ENCODE results near the gene ERG. TPM values are rescaled to one million over a fixed set of nuclear protein-coding genes. Genes with fewer than 3 reads are reported as not detected.
A peak's percentile ranks its signal among the peaks of the same experiment; 100 is the strongest.

The ERG gene
- polyA plus RNA-seq, 3 donors = 19.8 to 20.7 (median 19.8) TPM

DNA sequence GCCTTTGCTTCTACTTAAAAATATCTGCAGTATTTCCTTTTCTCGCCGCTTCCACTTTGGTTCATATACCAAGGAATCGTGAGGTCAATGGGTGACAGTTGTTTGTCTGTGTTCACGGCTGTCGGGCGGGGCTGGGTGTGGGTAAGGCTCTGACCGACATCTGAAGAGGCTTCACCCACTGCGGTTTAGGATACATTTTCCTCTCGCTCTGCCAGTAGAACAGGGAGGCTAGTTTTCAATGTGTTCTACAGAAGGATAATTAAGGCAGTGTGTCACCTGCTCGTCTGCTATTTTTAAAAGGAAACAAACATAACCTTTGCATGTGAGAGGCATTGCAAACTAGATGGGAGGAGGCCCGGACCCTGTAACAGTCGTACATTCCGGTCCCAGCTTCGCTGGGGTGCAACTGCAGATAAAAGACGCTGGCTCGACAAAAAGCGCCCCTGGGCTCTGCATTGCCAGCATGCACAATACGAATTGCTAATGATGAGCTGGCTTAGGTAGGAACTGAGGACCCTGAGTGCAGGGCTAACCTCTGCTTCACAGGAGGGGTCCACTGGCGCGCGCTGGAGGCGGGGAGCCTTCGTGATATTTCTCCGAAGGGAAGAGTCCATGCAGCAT is 8.5 kb upstream of the ERG start:
- DNase-seq (ENCODE audit: extremely low read depth in 1 of 11, low read depth in 9 of 11, low spot score in 4 of 11) = no peak

DNA sequence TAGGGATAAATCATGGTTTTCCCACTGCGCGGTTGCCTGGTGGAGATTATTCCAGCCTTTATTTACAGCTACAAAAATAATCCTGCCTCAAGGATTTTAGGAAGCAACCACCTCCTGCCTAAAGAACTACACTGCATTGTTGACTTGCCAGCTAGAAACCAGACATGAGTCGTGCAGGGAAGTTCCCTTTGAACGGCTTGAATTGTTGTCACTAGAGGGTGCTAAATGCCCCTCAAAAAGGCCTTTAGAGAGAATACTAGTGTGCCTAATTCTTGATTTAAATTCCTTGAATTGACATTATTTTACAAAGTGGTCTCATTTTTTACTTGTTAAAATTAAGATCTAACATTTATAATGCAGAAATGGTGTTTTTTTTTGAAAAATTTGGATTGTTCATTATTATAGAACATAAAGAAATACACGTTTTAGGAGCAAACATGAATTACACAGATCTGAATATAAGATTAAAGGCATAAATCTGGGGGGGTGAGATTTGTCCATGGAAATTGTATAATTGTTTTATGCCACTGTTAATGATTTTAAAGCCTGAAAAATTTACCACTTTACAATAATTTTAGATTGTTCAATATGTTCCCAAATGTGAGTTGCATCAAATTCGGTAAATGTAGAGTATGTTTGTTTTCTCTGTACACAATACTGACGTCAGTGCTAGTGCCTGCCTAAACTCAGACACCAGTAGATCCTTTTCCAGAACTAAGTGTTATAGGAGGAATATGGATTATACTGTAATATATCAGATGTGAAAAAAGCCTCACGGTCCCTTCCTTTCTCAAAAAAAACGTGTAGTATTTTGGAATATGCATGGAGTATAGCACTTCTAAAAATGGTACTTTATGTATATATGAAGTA is 7.6 kb upstream of the ERG start:
- peak; percentile 47 to 80 (median 62) for DNase-seq (ENCODE audit: extremely low read depth in 1 of 11, low read depth in 9 of 11, low spot score in 4 of 11)

DNA sequence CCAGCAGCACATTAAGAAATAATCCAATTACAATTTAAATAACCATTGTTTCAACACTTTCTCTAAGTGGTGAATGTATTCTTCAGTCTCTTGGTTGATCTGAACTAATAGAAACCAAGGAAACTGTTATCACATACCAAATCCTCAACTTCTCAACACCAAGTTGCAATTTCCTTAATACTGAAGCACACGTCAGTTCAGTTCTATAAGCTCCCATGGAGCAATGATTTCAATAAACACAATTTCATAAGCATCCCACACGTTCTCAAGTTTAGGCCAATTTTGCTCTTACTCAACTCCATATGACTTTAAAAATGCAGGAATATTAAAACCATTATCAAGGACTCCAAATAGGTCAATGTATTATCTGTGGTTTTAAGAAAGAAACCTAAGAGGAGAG is 5.8 kb upstream of the ERG start:
- no peak for DNase-seq (ENCODE audit: extremely low read depth in 1 of 11, low read depth in 9 of 11, low spot score in 4 of 11)

DNA sequence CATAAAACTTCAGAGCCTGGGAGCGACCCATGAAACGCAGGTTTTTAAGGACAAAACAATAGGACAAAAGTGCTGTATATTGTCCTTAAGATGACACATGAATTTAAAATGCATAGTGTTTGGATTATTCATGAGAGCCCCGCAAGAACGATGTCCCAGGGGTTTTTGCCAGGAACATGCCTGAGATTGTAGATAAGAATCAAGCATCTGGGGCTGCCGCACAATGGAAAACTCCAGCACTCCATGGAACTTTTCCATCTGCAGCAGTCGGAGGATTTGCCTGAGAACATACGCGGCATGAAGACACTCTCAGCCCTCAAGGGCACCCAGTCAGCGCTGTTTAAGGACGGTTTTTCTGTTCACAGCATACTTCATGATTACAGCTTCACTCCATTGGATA is 5.3 kb upstream of the ERG start:
- no peak for DNase-seq (ENCODE audit: extremely low read depth in 1 of 11, low read depth in 9 of 11, low spot score in 4 of 11)

DNA sequence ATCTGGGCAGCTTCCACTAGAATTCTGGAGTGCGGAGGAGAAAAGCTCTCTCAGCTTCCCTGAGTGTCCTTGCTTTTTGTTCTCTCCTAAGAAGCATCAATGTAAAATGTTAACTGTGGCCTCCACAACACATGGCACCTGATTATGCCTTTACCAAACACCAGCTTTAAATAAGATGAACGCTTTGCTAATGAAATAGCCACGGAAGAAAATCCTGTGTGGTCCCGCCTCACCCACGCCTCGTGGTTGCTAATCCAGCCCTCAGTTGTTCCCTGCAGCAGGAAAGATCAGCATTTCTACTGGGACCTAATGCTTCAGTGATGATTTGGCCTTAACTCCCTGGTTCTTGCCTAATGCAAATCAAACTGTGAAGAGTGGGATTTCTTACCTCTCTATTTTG is 1.8 kb upstream of the ERG start:
- DNase-seq (ENCODE audit: extremely low read depth in 1 of 11, low read depth in 9 of 11, low spot score in 4 of 11) = no peak

DNA sequence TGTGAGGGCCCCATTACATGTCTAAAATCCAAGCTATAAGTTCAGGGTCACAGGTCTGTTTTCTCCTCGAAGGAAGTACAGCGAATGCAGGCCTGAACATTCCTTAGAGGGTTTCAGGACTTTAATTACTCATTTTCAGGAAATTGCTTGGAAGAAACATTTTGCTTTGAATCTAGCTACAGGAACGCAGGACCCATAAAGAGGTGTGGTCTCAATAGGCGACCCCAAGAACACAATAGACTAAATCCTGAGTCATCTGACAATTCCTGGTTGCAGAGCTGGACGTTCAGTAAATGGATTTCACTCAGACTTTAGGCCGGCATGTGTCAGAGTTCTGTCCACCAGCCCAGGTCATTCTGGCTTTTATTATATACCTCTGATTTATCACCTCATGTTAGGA is 1.0 kb upstream of the ERG start:
- no peak for DNase-seq (ENCODE audit: extremely low read depth in 1 of 11, low read depth in 9 of 11, low spot score in 4 of 11)

DNA sequence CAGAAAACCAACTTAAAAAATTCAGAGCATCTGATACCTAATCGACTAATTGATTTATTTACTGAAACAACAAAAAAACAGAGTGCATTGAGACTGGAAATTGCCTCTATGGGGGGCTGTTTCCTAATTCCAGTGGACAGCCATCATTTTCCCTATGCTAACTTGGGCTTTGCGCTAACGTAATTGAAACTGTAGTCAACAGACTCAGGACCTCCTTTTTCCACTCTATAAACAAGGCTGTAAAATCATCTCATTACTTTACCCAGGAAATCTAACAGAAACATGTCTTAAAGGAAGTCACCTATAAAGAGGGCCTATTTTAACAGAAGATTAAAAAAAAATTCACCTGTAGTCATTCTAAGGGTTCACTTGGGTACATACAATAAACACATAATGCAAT is 2.1 kb downstream of the ERG start:
- no peak for DNase-seq (ENCODE audit: extremely low read depth in 1 of 11, low read depth in 9 of 11, low spot score in 4 of 11)

DNA sequence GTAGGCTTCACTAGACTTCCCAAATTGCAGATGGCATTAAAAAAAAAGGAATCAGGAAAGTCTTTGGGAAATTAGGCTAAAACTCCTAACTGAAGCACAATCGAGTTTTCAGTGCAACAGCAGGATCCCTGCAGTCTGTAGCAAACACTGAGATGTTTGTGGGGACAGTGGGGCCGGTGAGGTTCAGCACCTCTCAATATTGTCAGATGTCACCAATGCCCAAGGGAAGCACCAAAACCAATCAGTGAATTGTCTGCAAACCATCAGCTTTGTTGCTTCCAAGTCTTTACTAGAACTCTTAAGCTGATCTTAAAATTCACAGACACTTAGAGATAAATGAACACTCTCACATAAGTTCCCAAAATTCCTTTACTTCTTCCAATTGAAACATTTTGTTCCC is 2.6 kb downstream of the ERG start:
- DNase-seq (ENCODE audit: extremely low read depth in 1 of 11, low read depth in 9 of 11, low spot score in 4 of 11) = no peak

DNA sequence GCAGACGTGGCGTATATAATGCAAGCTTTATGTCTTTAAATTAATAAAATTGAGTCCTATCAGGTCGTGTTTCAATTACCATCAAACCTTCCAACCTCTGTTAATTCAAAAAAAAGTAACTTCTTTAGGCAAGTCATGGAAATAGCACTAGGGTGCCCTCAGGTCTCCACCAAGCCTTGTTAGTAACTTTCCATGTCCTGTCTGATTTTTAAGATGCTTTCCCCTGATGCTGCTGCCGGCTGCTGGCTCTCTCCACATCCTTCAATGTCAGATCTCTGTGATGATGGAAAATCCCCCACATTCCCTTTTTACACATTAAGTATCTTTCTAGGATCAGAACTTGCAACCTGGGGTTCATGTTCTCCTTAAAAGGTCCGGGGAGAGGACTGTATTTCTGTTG is 3.0 kb downstream of the ERG start:
- DNase-seq (ENCODE audit: extremely low read depth in 1 of 11, low read depth in 9 of 11, low spot score in 4 of 11) = no peak

DNA sequence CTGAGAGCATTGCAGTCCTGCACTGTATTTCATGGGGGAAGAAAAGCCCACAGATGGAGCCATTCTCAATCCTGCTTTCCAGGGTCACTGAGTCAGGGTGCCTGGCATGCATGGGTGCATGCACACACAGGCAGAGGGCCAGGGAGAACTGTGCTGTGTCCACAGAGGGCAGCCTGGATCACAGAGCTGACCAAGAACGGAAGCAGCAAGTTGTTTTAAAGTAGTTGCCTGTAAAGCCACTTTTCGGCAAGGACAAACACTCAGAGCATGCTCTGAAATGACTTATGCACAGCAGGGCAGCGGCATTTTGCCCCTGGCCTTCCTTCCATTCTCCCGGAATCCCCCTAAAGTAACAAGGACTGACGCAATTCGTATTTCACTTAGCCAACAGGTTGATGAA is 3.6 kb downstream of the ERG start:
- no peak for DNase-seq (ENCODE audit: extremely low read depth in 1 of 11, low read depth in 9 of 11, low spot score in 4 of 11)

DNA sequence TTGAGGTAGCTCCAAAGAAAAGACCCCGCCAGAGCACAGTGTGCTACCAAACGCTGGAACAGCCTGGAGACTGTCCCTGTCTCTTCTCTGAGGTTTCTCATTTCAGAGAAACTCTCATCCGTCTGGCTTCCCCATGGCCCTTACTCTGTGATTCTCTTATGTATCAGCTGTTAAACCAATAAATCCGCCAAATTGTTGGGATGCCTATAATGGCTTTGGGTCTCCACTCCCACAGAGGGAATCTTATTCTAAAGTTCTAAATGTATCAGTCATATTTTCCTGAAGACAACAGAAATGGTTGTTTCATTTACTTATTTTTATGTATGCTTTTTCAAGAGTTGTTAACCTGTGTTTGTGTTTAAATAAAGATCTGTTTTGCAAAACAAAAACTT is 4.0 kb downstream of the ERG start:
- DNase-seq (ENCODE audit: extremely low read depth in 1 of 11, low read depth in 9 of 11, low spot score in 4 of 11) = no peak

DNA sequence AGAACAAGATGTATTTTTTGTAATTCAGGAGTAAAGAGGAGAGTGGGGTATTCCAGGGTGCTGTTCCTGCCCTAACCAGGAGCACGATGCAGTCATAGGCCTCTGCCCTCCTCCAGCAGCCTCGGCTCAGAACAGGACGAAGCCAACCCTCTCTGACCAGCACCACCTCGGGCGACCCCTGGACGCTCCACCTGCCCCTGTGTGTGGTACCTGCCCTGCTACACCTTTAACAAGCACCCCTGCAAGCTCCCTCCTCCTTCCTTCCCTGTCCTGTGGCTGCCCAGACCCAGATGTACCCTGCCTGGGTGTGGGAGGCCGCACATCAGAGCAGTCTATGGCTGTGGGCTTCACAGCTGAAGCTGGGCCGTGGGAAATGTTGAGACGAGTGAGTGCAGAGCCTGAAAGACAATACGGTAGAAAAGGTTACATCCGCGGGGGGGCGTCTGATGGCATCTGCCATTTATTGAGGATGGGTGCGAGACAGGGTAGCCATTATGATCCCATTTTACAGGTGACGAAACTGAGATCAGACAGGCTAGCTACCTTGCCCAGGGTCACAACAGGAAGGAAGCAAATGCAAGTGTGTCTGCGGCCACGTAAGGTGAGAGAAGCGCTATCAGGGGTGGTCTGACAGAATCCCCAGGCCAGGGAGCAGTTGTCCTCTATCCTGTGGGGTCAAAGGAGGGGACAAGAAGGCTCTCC is 4.6 kb downstream of the ERG start:
- no peak for DNase-seq (ENCODE audit: extremely low read depth in 1 of 11, low read depth in 9 of 11, low spot score in 4 of 11)

DNA sequence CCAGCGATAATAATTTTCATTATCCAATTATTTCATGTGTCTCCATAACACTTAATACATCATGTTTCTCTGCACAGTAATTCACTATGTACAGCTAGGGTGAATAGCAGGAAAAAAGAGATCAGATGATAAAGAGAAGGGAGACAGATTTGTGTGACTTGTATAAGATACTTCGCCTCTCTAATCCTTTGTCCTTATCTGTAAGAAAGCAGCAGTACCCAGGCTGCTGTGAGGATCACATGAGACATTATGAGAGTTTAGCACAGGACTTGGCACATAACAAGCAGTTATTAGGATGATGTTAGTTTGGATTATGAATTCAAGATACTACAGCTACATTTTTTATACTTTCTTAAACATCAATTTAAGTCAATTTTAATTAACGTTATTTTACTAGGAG is 6.3 kb downstream of the ERG start:
- no peak for DNase-seq (ENCODE audit: extremely low read depth in 1 of 11, low read depth in 9 of 11, low spot score in 4 of 11)

DNA sequence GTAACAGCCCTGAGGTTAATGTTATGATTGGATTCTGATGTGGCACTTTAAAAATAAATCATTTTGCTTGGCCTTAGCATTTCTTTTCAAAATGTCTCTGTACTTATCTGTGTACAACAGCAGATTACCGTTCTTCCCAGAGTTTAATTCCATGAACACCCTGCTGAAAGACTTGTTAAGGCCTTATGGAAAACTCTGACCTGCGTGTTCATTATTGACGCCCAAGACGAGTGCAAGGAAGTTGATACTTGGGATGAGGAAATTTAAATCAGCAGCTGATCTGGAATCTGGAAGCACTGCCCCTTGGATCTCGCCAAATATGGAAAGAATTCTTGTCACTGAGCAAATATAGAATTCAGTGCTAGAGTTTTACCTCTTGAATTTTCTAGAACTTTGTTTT is 6.7 kb downstream of the ERG start:
- no peak for DNase-seq (ENCODE audit: extremely low read depth in 1 of 11, low read depth in 9 of 11, low spot score in 4 of 11)

DNA sequence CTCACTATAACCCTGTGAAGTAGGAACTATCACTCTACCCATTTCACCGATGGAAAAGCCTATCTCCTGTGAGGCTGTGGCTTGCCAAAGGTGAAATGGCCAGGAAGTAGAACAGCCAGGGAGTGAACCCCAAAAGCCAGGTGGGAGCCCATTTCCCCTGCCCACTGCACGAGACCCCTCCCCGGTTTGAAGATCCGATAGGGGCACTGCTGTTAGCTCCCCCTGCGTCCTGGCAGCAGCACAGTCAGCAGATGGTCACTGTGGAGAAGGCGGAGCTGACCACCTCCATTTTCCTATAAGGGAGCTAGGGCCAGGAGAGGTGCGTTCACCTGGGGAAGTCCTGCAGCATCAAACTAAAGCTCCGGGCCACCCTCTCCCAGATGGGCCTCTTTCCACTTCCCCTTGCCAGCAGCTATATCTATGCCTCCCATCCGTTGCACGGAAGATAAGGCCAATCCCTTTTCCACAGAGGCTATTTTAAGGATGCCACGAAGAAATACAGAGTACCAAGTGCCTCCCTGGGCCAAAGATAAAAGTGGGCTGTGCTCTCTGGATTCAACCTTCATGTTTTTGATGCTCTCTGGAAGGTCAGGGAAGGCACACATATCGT is 7.8 kb downstream of the ERG start:
- no peak for DNase-seq (ENCODE audit: extremely low read depth in 1 of 11, low read depth in 9 of 11, low spot score in 4 of 11)

DNA sequence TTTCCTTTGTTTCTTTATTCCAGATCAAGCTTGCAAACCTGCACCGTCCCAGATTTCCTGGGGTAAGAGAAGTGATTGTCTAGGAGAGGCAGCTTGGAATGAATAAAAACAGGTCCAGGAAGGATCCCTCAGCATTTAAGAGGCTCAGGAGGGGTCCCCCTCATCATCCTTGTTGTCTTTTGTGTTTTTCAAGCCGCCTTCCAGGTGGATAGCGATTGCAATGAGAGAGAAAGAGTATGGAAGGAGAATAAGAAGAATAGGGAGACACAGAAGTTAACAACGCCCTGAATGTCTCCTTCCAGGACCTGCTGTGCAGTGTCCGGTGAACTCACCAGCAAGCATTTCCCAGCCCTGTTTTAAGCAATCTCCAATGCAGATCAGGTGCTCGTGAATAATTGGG is 8.5 kb downstream of the ERG start:
- DNase-seq (ENCODE audit: extremely low read depth in 1 of 11, low read depth in 9 of 11, low spot score in 4 of 11) = no peak

DNA sequence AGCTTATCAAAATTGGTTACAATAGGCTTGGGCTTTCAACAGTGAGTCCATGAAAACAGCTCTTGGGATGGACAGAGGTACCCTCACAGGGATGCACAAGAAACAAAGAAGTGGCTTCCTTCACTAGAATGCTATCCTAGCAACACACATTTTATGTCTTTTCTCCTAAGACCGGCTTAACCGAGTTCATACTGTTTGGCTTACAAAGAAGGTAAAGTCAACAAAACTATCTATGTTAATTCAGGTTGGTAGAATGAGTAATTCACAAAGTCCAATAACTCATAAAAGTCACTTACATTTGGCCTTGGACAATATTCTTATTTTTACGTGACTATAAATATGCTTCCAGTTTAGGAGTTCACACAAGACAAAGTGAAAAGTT is 9.0 kb downstream of the ERG start:
- DNase-seq (ENCODE audit: extremely low read depth in 1 of 11, low read depth in 9 of 11, low spot score in 4 of 11) = no peak

DNA sequence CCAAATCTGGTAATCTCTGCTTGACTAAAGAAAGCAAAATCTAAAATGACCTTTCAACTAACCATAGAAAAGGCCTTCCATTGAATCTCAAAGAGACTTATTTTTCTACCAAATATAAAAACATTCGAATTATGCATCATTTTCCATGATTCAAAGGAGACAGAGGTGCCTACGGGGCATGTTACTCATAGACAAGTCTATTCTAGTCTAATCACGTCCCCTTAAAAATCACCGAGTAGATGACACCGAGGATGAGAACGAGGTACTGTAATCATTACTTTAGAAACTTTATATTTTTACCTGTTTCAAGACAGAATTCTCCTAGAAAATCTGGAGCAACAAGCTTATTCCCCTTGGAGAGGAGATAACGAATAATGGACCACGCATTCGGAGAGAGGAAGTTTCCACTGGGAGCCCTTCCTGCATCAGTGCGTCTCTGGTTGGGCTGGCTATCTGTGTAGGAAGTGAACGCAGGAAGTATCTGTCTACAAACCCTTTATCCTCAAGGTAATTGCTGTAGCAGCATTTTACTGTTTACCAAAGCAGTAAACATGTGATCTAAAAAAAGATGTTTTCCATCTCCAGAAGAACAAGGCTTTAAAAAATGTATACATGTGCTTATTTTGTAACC is 9.5 kb downstream of the ERG start:
- no peak for DNase-seq (ENCODE audit: extremely low read depth in 1 of 11, low read depth in 9 of 11, low spot score in 4 of 11)

DNA sequence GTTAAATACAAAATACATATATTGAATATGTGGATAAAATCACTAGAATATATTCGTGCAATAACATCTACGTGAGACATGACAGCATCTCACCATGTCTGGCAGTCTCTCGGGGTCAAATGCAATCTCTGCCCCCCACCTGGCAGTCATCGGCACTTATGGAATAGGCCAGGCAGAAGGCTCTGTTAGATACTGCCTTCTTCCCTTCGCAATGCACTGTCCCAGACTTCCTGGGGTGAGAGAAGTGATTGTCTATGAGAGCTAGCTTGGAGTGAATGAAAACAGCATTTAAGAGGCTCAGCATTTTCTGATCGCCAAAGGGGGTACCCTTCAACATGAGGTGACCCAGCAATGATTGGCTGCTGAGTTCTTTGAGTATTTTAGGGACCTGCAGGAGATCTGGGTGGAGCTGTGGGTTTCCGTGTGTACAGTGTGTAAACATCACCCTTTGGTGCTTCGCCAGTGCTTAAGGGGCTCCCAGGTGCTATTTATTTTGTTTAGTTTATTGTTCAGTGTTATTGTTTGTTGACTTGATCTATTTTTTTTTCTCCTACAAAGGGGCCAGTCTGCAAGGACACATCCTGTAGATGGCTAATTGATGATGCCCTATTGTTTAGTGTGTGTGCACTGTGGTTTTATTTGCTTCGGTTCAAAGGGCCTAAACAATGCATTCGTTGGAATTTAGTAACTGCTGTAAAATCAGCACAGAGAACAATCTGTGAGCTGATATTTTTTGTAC is 10.2 kb downstream of the ERG start:
- no peak for DNase-seq (ENCODE audit: extremely low read depth in 1 of 11, low read depth in 9 of 11, low spot score in 4 of 11)
